Stimulated activated CD4-positive, alpha-beta T cell treated with anti-CD3 and anti-CD28 coated beads, Interleukin-1b, Interleukin-23, amount 100 ng/mL, for 4 hours (primary cell): ENCODE results near the gene CFAP91.
"Not testable (repeated sequence)": the region's sequence is repeated elsewhere in the genome, so short reads cannot be mapped to it uniquely, and the experiment has no call there.

Experiments
- DNase-seq, 2 donors: peaks; one replicate each; pipeline ENCODE4 v3.0.0-alpha.2; 2020; ENCODE audit warnings: low read depth in 2 of 2

The CFAP91 gene

GRCh38 chr3:119677641-119677934 is 25.2 kb upstream of the CFAP91 start:
- DNase-seq: no peak

GRCh38 chr3:119678209-119678608 is 24.6 kb upstream of the CFAP91 start:
- DNase-seq: not testable (repeated sequence)

GRCh38 chr3:119679874-119680273 is 22.9 kb upstream of the CFAP91 start:
- DNase-seq: no peak

- no peak for DNase-seq
Measured at GRCh38 chr3:119681279-119681678, 21.5 kb upstream of the CFAP91 start.

GRCh38 chr3:119683421-119683820 is 19.4 kb upstream of the CFAP91 start:
- no peak for DNase-seq

GRCh38 chr3:119690043-119690656 is 12.7 kb upstream of the CFAP91 start:
- DNase-seq: no peak

- no peak for DNase-seq
Measured at GRCh38 chr3:119695480-119695879, 7.3 kb upstream of the CFAP91 start.

GRCh38 chr3:119697394-119697793 is 5.4 kb upstream of the CFAP91 start:
- no peak for DNase-seq

GRCh38 chr3:119700269-119700919 is 2.4 kb upstream of the CFAP91 start:
- no peak for DNase-seq

GRCh38 chr3:119700920-119701734 is 1.7 kb upstream of the CFAP91 start:
- no peak for DNase-seq

GRCh38 chr3:119703820-119704531 is 1.2 kb downstream of the CFAP91 start:
- DNase-seq: no peak

- no peak for DNase-seq
Measured at GRCh38 chr3:119715105-119715504, 12.3 kb downstream of the CFAP91 start.

- no peak for DNase-seq
Measured at GRCh38 chr3:119716998-119717397, 14.2 kb downstream of the CFAP91 start.

GRCh38 chr3:119717520-119717919 is 14.7 kb downstream of the CFAP91 start:
- no peak for DNase-seq

- no peak for DNase-seq
Measured at GRCh38 chr3:119723022-119723421, 20.2 kb downstream of the CFAP91 start.

- no peak for DNase-seq
Measured at GRCh38 chr3:119726909-119727308, 24.1 kb downstream of the CFAP91 start.

- DNase-seq: no peak
Measured at GRCh38 chr3:119729996-119730395, 27.2 kb downstream of the CFAP91 start.

GRCh38 chr3:119731560-119732343 is 28.9 kb downstream of the CFAP91 start:
- DNase-seq: no peak

GRCh38 chr3:119733812-119734211 is 31.0 kb downstream of the CFAP91 start:
- DNase-seq: no peak

- DNase-seq: no peak
Measured at GRCh38 chr3:119738741-119739140, 35.9 kb downstream of the CFAP91 start.
